Chondrocyte (in vitro differentiated cells): ENCODE data around the gene CECR2. TPM values are rescaled to one million over a fixed set of nuclear protein-coding genes. Genes with fewer than 3 reads are reported as not detected.
A peak's percentile ranks its signal among the peaks of the same experiment; 100 is the strongest.

Source experiments
- DNase-seq: peaks from one replicate; pipeline ENCODE4 v3.0.0; 2021; ENCODE audit warnings: mixed read lengths, low spot score
- H3K27ac Mint-ChIP-seq: one replicate; pipeline ENCODE4 v1.8.0; 2021; ENCODE audit warnings: mild to moderate bottlenecking, moderate library complexity, mixed read lengths; ENCODE audit not compliant: unreplicated experiment
- H3K27me3 Mint-ChIP-seq: 2 replicates; pipeline ENCODE4 v1.8.0; 2021; ENCODE audit warnings: low read depth, mixed read lengths
- H3K36me3 Mint-ChIP-seq: 2 replicates; pipeline ENCODE4 v1.8.0; 2021; ENCODE audit warnings: low read depth, mixed read lengths
- H3K4me1 Mint-ChIP-seq: 2 replicates; pipeline ENCODE4 v1.8.0; 2021; ENCODE audit warnings: low read depth, mild to moderate bottlenecking, mixed read lengths
- H3K4me3 Mint-ChIP-seq: one replicate; pipeline ENCODE4 v1.8.0; 2021; ENCODE audit warnings: mild to moderate bottlenecking, moderate library complexity, mixed read lengths; ENCODE audit not compliant: unreplicated experiment
- H3K9me3 Mint-ChIP-seq: 2 replicates; pipeline ENCODE4 v1.8.0; 2021; ENCODE audit warnings: low read depth, mixed read lengths
- CTCF ChIP-seq: fragments of 200-600 bp; sonication (generic); IDR thresholded peaks from 2 replicates; pipeline ENCODE4 v1.5.0; 2021; ENCODE audit warnings: antibody characterized with exemption, mild to moderate bottlenecking, moderate library complexity
- total RNA-seq: library from RNA; stranded (reverse); gene quantifications from 3 replicates; pipeline ENCODE4 v1.2.1, GENCODE V29; 2021

Gene CECR2
- total RNA-seq, 1 donor from 2014 or later = 0.20 TPM

DNA sequence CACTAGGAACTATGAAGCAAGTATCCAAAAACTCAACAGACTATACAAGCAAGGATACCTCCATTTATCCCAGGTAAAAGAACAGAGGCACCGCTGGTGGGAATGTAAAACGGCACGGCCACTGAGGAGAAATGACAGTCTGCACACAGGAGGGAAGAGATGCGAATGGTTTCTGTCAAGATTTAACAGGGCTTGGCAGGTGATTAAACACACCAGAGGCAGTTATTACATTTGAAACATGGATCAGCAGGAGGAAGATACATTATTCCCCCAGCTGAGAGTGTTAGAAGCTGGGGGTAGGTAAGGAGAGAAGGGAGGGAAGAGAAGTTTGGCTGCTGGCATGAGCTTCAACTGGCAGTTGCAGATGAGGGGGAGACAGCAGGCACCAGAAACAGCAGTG is 229.1 kb downstream of the CECR2 start:
- no peak for TF ChIP-seq CTCF
- peaks cover 42% of the 10 kb centered on the region for H3K36me3 Mint-ChIP-seq
- no peaks in the 10 kb centered on the region for H3K27me3 Mint-ChIP-seq

GRCh38 chr22:17601031-17601430 is 231.8 kb downstream of the CECR2 start:
- Mint-ChIP-seq H3K27ac (peak overlapping the region; percentile 49), H3K36me3 (peaks cover 28% of the 10 kb centered on the region), H3K27me3 (no peaks in the 10 kb centered on the region), H3K4me3 (no peak overlapping the region), H3K4me1 (peaks cover 5% of the 10 kb centered on the region), H3K9me3 (no peaks in the 10 kb centered on the region)
- no peak for TF ChIP-seq CTCF
- DNase-seq = no peak

More for the DNA sequence above, 229.1 kb downstream of the CECR2 start:
- no peak overlapping the region for H3K4me3 Mint-ChIP-seq
- no peaks in the 10 kb centered on the region for H3K9me3 Mint-ChIP-seq
- peaks cover 5% of the 10 kb centered on the region for H3K4me1 Mint-ChIP-seq
- DNase-seq = no peak
- peak overlapping the region; percentile 2 for H3K27ac Mint-ChIP-seq

- H3K4me3 Mint-ChIP-seq = no peak overlapping the region
- no peak for TF ChIP-seq CTCF
- H3K27ac Mint-ChIP-seq = no peak overlapping the region
- H3K9me3 Mint-ChIP-seq = no peaks in the 10 kb centered on the region
- no peaks in the 10 kb centered on the region for H3K27me3 Mint-ChIP-seq
- no peaks in the 10 kb centered on the region for H3K4me1 Mint-ChIP-seq
- H3K36me3 Mint-ChIP-seq = peaks cover 10% of the 10 kb centered on the region
- DNase-seq = no peak
These were observed 234.4 kb downstream of the CECR2 start for GRCh38 chr22:17603668-17604067.

DNA sequence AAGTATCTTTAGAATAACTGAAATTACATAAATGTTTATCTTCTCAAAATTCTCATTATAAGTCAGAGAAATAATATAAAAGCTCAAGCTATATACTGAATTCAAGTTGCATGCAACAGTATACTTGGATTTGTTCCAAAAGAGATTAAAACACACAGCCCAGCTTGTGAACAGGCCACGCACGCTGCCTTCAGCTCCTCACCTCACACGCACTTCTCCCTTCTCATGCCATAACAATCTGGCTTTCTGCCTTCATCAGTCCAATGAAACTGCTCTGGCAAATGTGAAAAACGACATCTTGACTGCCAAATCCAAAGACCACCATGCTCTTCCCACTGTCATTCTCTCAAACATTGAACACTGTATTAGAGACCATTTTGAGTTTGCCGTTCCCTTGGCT is 237.2 kb downstream of the CECR2 start:
- H3K27me3 Mint-ChIP-seq = no peaks in the 10 kb centered on the region
- no peak for DNase-seq
- H3K36me3 Mint-ChIP-seq = peaks cover 6% of the 10 kb centered on the region
- TF ChIP-seq CTCF = no peak
- no peaks in the 10 kb centered on the region for H3K9me3 Mint-ChIP-seq
- no peak overlapping the region for H3K4me3 Mint-ChIP-seq
- no peak overlapping the region for H3K27ac Mint-ChIP-seq
- no peaks in the 10 kb centered on the region for H3K4me1 Mint-ChIP-seq

Other genes with a start within 250 kb of the CECR2 start
- 0.36 to 0.87 TPM (median 0.59 TPM) in 3 replicates for gene TMEM121B, start 248.1 kb upstream of the CECR2 start, total RNA-seq
- 22.3 to 31.5 TPM (median 30.8 TPM) in 3 replicates for gene HDHD5, start 210.2 kb upstream of the CECR2 start, total RNA-seq
- gene ADA2, start 150.0 kb upstream of the CECR2 start, total RNA-seq = 2.9 to 4.6 TPM (median 4.3 TPM) in 3 replicates
- gene SLC25A18, start 194.0 kb downstream of the CECR2 start, total RNA-seq = not detected in 3 replicates